Left renal pelvis (tissue), 4 donors: ENCODE measurements around the gene ZNF618. TPM values are rescaled to one million over a fixed set of nuclear protein-coding genes. Genes with fewer than 3 reads are reported as not detected.
A peak's percentile ranks its signal among the peaks of the same experiment; 100 is the strongest.

Experiments used
- DNase-seq, 4 donors: peaks; one replicate each; pipeline ENCODE4 v3.0.0-alpha.2; 2013; ENCODE audit warnings: low read depth in 4 of 4, low spot score in 3 of 4
- polyA plus RNA-seq, 4 donors: library from polyadenylated mRNA; unstranded; fragments of 120-200 nt; gene quantifications; one replicate each; pipeline ENCODE4 v1.2.1, GENCODE V29; 2013; ENCODE audit not compliant: insufficient read length in 4 of 4

The ZNF618 gene
- polyA plus RNA-seq, 4 donors = 29.8 to 42.8 (median 39.4) TPM

- no peak for DNase-seq
Measured at GRCh38 chr9:113998525-113999255, 122.6 kb downstream of the ZNF618 start.

GRCh38 chr9:113999256-114000062 is 123.3 kb downstream of the ZNF618 start:
- no peak for DNase-seq

- no peak for DNase-seq
Measured at GRCh38 chr9:114000063-114000454, 124.0 kb downstream of the ZNF618 start.

GRCh38 chr9:114000671-114001409 is 124.7 kb downstream of the ZNF618 start:
- DNase-seq = no peak

- no peak for DNase-seq
Measured at GRCh38 chr9:114001410-114001685, 125.2 kb downstream of the ZNF618 start.

GRCh38 chr9:114001794-114002261 is 125.7 kb downstream of the ZNF618 start:
- DNase-seq = no peak

- no peak for DNase-seq
Measured at GRCh38 chr9:114002271-114002985, 126.3 kb downstream of the ZNF618 start.

- no peak for DNase-seq
Measured at GRCh38 chr9:114002986-114003350, 126.9 kb downstream of the ZNF618 start.

GRCh38 chr9:114003351-114003750 is 127.2 kb downstream of the ZNF618 start:
- DNase-seq = no peak

- no peak for DNase-seq
Measured at GRCh38 chr9:114003758-114004157, 127.6 kb downstream of the ZNF618 start.

GRCh38 chr9:114004221-114004716 is 128.2 kb downstream of the ZNF618 start:
- DNase-seq = peak in 1 of 4 donors; percentile 14

- DNase-seq = no peak
Measured at GRCh38 chr9:114005371-114006154, 129.5 kb downstream of the ZNF618 start.

- DNase-seq = no peak
Measured at GRCh38 chr9:114006155-114006550, 130.0 kb downstream of the ZNF618 start.

GRCh38 chr9:114006931-114007691 is 131.0 kb downstream of the ZNF618 start:
- DNase-seq = no peak

GRCh38 chr9:114007991-114008666 is 132.0 kb downstream of the ZNF618 start:
- DNase-seq = no peak

GRCh38 chr9:114008667-114009410 is 132.7 kb downstream of the ZNF618 start:
- DNase-seq = no peak

- no peak for DNase-seq
Measured at GRCh38 chr9:114011313-114011712, 135.2 kb downstream of the ZNF618 start.

GRCh38 chr9:114012126-114012525 is 136.0 kb downstream of the ZNF618 start:
- no peak for DNase-seq
